AG10803 (cell line): ENCODE measurements around the gene CEP128.

Experiments
- DNase-seq: peaks from one replicate; pipeline ENCODE4 v3.0.0; 2010; ENCODE audit warnings: low read depth
- H3K4me3 ChIP-seq: 2 replicates; pipeline ENCODE4 v1.5.1; 2011; ENCODE audit warnings: mild to moderate bottlenecking, low read length, control low read depth
- CTCF ChIP-seq: conservative IDR thresholded peaks from 2 replicates; pipeline ENCODE4 v1.5.1; 2011; ENCODE audit warnings: mild to moderate bottlenecking, low read length, control low read depth, inconsistent platforms

The CEP128 gene

DNA sequence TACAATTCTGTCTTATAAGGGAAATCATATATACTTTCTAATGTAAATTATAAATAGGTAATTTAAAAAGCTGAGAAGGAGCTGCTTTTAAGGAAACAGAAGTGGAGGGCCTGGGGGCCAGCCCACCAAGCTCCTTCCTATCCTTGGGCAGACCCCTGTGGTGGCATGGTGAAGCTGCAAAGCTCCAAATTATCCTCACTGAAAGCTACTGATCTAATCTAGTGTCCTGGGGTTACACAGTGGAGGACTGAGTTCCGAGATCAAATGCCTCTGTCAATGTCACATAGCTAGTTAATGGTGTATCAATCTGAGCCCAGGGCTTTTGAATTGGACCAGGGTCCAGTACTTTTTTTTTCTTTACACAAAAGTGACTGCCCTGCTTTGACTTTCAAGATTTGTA lies 355.4 kb downstream of the CEP128 start:
- TF ChIP-seq CTCF = no peak
- no peak overlapping the region for H3K4me3 ChIP-seq
- DNase-seq = no peak

GRCh38 chr14:80585506-80585835 lies 356.1 kb downstream of the CEP128 start:
- DNase-seq = no peak
- TF ChIP-seq CTCF = no peak
- H3K4me3 ChIP-seq = no peak overlapping the region

GRCh38 chr14:80584744-80585505 lies 356.6 kb downstream of the CEP128 start:
- H3K4me3 ChIP-seq = no peak overlapping the region
- no peak for TF ChIP-seq CTCF
- DNase-seq = no peak

DNA sequence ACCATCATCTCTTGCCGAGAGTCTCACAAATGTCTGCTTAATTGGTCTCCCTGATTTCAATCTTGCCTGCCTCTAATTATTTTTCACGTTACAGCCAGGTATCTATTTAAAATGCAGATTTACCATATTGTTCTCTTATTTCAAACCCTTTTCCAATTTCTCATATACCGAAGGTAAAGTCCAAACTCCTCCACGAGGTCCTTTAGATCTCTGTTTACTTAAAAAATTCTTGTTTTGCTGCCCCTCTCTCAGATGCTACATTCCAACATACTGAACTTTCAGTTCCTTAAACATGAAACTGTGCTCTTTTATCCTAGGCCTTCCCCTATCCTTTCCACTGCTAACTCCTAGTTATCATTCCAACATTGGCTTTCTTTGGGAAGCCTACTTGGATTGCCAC lies 363.9 kb downstream of the CEP128 start:
- TF ChIP-seq CTCF = no peak
- DNase-seq = no peak
- no peak overlapping the region for H3K4me3 ChIP-seq

DNA sequence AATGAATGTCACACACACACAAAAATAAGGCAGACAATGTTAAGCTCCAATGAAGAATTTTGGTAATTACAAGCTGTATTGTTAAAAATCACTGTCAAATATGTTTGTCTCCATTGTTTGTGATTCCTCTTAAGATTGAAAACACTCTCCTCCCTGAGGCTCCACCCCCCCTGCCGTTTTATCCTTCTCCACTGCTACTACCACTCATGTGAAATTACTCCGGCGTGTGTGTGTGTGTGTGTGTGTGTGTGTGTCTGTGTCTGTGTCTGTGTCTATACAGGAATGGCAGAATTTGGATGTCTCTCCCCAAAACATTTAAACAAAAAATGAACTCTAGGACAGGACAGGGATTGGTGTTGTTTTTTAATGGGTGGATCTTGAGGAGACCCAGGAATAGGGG lies 365.1 kb downstream of the CEP128 start:
- no peak for DNase-seq
- no peak overlapping the region for H3K4me3 ChIP-seq
- TF ChIP-seq CTCF = no peak

DNA sequence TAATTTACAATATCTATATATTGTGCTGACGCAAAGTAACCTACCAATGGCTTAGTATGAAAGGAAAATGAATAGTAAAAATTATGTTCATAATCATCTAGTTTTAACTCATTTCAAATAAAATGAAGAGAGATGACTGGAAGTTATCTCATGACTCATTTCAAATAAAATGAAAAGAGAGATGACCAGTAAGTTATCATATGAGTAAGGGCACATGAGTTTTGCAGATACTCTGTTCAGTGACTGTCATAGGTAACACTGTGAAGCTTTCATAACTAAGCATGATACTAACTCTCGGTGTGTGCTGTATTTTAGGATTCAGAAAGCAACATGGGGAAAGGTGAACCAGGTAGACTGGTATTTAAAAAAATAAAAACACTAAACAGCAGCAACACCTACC lies 365.8 kb downstream of the CEP128 start:
- H3K4me3 ChIP-seq = no peak overlapping the region
- TF ChIP-seq CTCF = no peak

DNA sequence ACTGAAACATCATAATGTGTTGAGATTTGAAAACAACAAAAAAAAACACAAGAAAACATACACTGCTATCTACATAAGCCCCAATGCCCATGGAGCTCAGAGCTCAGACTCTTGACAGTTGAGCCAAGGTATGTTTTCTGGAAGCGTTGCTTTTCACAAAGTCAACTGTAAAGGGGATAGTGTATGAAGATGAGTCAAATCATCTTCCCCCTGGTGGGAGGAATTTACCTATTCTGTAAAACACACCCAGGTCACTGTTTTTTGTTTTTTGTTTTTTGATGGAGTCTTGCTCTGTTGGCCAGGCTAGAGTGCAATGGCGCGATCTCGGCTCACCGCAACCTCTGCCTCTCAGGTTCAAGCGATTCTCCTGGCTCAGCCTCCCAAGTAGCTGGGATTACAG lies 368.9 kb downstream of the CEP128 start:
- H3K4me3 ChIP-seq = no peak overlapping the region
- no peak for DNase-seq
- TF ChIP-seq CTCF = no peak

More for the DNA sequence above, 365.8 kb downstream of the CEP128 start:
- no peak for DNase-seq
